ENCODE data around the gene ANAPC2. TPM values are rescaled to one million over a fixed set of nuclear protein-coding genes. Genes with fewer than 3 reads are reported as not detected.

Gene ANAPC2
- total RNA-seq, 4 donors from 2014 or later = 14.0 to 34.1 (median 25.1) TPM

DNA sequence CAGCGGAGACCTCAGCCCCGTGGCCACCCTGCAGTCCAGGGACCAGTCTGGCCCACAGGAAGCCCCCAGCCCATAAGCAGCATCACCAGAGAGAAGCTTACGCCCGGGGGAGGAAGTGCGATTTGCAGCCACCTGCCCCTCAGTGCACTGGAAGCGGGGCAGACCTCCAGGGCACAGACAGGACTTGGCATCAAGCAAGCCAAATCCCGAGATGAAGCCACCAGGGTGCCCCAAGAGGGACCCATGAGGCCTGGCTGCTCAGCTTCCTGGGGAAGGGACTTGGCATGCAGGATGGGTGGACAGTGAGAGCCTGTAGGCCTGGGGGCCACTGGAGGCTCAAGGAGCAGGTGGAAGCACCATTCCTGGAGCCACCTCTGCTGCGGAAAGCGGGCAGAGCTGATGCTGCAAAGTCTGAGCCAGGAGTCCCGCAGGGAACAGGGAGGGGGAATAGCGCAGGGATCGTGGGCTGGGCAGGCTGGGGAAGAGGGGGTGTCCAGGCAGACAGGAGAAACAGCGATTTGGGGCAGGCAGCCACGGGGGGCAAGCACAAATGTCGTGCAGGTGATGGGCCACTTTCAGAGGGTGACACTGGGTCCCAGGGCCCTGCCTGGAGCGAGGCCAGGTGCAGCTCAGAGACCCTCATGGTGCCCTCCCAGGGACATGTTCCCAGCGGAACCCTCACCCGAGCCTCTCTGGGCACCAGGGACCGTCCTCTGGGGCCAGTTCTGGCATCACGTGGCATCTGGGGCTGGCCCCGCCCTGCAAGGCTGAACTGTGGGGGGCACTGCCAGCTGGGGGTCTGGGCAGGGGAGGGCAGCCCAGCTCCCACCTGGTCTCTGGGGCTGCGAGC is 21.8 kb downstream of the ANAPC2 start:
- WGBS, 2 donors = 68 to 73% methylated on average over 8 to 9 of the region's 22 CpGs

DNA sequence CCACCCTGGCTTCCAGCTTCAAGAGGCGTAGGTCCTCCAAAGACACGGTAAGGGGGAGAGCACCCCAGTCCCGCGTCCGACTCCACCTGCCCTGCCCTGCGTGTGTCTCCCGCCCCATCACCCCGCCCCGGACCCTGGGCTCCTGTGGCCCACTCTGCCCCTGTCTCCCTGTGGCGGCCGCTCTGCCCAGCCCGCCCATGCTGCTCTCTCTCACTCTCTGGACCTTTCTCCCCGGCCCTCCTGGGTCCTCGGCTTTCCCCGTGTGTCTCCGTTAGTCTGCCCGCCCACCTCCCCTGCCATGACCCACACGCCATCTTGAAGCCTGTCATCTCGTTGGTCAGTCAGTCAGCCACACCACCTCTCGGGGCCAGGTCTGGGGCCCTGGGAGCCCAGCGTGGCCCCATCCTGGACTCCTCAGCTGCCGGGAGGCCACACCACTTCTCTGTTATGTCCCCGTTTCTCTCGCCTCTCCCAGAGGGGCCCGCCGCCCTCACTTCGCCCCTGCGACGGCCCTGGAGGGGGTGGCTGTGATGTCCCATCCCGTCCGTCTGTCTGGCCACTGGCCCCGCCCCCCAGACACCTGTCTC is 23.0 kb downstream of the ANAPC2 start:
- Histone ChIP-seq H3K27ac (no peak overlapping the region), H3K36me3 (no peaks in the 10 kb centered on the region), H3K9me3 (no peaks in the 10 kb centered on the region), H3K4me1 (peaks cover 31 to 66% (median 42%) of the 10 kb centered on the region in 3 donors), H3K27me3 (peaks cover 48 to 100% (median 74%) of the 10 kb centered on the region in 4 donors), H3K4me3 (no peak overlapping the region)
- intact Hi-C loops (cut with DNase I) = no loop called here
- WGBS, 2 donors = 78 to 83% methylated on average over 23 to 25 of the region's 32 CpGs
- TF ChIP-seq, protein P1, sequence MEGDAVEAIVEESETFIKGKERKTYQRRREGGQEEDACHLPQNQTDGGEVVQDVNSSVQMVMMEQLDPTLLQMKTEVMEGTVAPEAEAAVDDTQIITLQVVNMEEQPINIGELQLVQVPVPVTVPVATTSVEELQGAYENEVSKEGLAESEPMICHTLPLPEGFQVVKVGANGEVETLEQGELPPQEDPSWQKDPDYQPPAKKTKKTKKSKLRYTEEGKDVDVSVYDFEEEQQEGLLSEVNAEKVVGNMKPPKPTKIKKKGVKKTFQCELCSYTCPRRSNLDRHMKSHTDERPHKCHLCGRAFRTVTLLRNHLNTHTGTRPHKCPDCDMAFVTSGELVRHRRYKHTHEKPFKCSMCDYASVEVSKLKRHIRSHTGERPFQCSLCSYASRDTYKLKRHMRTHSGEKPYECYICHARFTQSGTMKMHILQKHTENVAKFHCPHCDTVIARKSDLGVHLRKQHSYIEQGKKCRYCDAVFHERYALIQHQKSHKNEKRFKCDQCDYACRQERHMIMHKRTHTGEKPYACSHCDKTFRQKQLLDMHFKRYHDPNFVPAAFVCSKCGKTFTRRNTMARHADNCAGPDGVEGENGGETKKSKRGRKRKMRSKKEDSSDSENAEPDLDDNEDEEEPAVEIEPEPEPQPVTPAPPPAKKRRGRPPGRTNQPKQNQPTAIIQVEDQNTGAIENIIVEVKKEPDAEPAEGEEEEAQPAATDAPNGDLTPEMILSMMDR (IDR thresholded peaks at IDR 0.05) = no peak
- TF ChIP-seq POLR2A (IDR thresholded peaks at IDR 0.05) = no peak
- DNase-seq = no peak

More for the DNA sequence above, 21.8 kb downstream of the ANAPC2 start:
- Histone ChIP-seq H3K4me1 (peaks cover 30 to 60% (median 42%) of the 10 kb centered on the region in 3 donors), H3K27ac (no peak overlapping the region), H3K9me3 (no peaks in the 10 kb centered on the region), H3K4me3 (no peak overlapping the region), H3K27me3 (peaks cover 44 to 100% (median 68%) of the 10 kb centered on the region in 4 donors), H3K36me3 (no peaks in the 10 kb centered on the region)
- TF ChIP-seq, protein P1 (IDR thresholded peaks at IDR 0.05) = no peak
- no peak for TF ChIP-seq POLR2A (IDR thresholded peaks at IDR 0.05)
- intact Hi-C loops (cut with DNase I) = no loop called here
- DNase-seq = no peak

DNA sequence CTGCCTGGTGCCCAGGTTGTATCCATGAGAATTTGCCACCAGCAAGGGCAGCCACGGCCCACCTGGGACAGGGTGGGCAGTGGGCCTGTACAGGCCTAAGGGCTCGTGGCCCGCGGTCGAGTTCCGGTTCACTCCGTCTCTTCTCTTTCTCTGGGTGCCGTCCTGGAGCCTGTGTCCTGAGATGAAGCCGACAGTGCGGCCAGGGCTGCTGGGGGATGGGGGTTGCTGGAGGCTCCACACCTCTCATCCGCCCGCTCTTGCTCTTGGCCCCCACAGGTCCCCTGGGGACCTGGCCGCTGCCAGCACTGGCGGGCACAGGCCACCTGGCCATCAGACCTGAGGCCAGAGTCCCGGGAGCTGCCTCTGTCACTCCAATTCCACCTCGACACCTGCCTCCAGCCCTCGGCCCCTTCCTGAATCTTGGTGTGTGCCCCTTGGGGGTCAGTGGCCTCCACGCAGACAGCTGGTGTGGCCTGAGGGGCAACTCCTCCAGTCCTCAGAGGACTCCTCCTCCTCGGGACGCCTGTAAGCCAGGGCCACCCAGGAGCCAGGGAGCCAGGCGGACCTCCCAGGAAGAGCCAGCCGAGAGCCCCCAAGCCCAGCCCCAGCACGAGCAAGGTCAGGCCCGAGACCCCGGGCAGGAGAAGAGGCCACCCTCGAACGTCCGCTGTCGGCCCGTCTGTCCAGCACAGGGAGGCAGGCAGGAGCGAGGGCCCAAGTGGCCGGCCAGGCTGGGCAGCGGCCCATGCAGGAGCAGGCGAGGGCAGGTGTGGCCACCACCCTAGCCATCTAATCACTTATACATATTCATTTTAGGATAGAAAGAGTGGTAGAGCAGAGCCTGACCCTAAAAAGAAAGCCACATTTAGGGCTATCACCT is 23.8 kb downstream of the ANAPC2 start:
- Histone ChIP-seq H3K4me3 (no peak overlapping the region), H3K27ac (no peak overlapping the region), H3K4me1 (peaks cover 31 to 59% (median 36%) of the 10 kb centered on the region in 3 donors), H3K27me3 (peaks cover 44 to 100% (median 69%) of the 10 kb centered on the region in 4 donors), H3K36me3 (no peaks in the 10 kb centered on the region), H3K9me3 (no peaks in the 10 kb centered on the region)
- DNase-seq = no peak
- intact Hi-C loops (cut with DNase I) = no loop called here
- 69 to 72% methylated on average over 5 to 22 of the region's 34 CpGs for WGBS, 2 donors
- TF ChIP-seq, protein P1 (IDR thresholded peaks at IDR 0.05) = no peak
- TF ChIP-seq POLR2A (IDR thresholded peaks at IDR 0.05) = no peak

DNA sequence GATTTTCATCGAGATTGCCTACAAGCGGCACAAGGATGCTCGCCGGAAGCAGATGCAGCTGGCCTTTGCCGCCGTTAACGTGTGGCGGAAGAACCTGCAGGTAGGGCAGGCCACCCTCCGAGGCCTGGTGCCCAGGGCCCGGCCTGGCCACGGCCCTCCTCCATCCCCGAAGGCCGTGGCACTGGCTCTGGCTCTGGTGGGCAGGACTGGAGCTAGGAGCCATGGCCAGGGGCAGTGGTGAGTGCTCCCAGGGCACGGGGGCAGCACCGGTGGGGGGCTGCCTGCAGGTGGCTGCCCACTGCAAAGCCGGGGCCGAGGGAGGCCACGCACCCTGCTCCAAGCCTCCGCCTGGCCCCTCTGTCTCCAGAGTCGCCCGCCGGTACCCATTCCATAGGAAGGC is 24.6 kb downstream of the ANAPC2 start:
- H3K27me3 ChIP-seq = peaks cover 44 to 100% (median 73%) of the 10 kb centered on the region in 4 donors
- DNase-seq = no peak

More for the DNA sequence above, 24.6 kb downstream of the ANAPC2 start:
- WGBS, 2 donors = 60% methylated on average over 1 of the region's 22 CpGs; no CpG with 5 or more reads in 1 of the 2 donors
- Histone ChIP-seq H3K4me1 (peaks cover 29 to 51% (median 31%) of the 10 kb centered on the region in 3 donors), H3K36me3 (no peaks in the 10 kb centered on the region), H3K4me3 (no peak overlapping the region), H3K9me3 (no peaks in the 10 kb centered on the region), H3K27ac (no peak overlapping the region)
- intact Hi-C loops (cut with DNase I) = no loop called here
- no peak for TF ChIP-seq POLR2A (IDR thresholded peaks at IDR 0.05)
- TF ChIP-seq, protein P1 (IDR thresholded peaks at IDR 0.05) = no peak

All from esophagus squamous epithelium (tissue), 5 donors.